ENCODE data around the gene NDST3.

DNA sequence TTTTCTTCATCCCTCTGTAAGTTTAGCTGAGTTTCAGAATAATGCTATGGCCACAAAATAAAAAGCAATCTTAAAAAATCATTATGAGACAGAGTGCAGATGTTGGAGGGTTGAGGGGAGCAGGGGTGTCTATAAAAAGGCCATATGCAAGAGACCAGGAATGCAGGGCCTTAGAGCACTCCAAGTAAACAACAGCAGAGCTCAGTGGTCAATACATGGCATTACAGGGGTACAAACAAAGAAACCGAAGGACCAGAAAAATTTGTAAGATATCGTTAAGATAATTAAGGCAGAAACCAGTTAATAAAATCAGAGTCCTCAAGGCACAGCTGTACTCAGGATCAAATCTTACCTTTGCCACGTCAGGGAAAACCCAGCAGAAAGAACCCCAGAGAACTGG, 28.4 kb upstream of the NDST3 start:
- TF ChIP-seq, protein P1, sequence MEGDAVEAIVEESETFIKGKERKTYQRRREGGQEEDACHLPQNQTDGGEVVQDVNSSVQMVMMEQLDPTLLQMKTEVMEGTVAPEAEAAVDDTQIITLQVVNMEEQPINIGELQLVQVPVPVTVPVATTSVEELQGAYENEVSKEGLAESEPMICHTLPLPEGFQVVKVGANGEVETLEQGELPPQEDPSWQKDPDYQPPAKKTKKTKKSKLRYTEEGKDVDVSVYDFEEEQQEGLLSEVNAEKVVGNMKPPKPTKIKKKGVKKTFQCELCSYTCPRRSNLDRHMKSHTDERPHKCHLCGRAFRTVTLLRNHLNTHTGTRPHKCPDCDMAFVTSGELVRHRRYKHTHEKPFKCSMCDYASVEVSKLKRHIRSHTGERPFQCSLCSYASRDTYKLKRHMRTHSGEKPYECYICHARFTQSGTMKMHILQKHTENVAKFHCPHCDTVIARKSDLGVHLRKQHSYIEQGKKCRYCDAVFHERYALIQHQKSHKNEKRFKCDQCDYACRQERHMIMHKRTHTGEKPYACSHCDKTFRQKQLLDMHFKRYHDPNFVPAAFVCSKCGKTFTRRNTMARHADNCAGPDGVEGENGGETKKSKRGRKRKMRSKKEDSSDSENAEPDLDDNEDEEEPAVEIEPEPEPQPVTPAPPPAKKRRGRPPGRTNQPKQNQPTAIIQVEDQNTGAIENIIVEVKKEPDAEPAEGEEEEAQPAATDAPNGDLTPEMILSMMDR (IDR thresholded peaks at IDR 0.05): no peak
- TF ChIP-seq POLR2A (IDR thresholded peaks at IDR 0.05): no peak
